HG03159 (cell line): Measurements from ENCODE around the gene KCNC1.

Experiments used
- ATAC-seq: cut with Tn5 transposase; IDR thresholded peaks from one replicate; pipeline ENCODE4 v1.9.1; 2021; ENCODE audit warnings: mild to moderate bottlenecking, moderate library complexity; ENCODE audit not compliant: unreplicated experiment

KCNC1 gene

DNA sequence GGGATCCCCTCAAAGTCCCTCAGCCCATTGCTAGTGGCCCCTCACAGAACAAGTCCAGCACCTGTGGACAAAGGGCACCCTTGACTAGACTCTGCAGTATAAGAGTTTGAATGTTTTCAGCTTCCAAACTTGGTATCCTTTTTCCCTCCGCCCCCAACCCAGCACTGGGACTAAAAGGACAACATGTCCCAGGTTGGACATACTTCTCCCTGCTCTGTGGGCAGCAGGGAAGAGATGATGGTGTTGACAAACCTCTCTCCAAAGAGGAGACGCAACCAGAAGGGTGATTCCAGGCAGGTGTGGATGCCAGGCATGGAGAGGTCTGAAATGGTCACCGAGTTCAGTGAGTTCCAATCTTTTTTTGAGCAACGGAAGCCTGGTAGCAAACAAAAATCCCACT is 19.7 kb upstream of the KCNC1 start:
- ATAC-seq = no peak

DNA sequence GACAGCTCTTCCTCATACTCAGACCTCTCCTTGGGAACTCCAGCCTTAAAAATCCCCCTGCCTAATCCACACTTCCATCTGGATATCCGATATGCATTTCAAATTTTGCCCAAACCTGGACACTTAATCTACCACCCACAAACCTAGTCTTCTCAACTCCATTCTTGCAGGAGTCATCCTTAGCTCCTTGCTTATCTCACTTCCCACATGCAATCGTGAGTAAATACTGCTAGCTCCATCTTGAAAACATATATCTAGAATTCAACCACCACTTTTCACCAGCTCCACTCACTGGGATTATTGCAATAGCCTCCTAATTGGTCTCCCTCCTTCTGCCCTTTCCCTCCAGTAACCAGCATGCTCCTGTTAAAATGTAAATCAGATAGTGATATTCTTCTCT is 17.8 kb upstream of the KCNC1 start:
- ATAC-seq = no peak

DNA sequence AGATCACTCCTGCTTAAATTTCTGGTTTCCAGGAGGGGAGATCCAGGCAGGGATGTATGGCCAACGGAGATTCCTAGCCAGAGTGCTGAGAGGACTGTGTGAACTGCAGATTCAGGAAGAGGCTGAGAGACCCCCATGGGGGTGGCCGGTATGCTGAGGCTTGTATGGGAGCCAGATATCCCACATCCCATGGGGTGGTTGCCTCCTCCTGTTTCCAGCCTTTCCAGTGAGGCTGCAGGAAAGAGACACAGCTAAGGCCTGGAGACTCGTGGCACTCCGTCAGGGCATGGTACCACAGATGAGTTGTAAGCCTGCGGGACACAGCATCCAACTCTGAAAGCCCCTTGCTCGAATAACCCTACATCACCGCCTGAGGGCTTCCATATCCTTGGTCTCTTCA is 16.6 kb upstream of the KCNC1 start:
- ATAC-seq = no peak

DNA sequence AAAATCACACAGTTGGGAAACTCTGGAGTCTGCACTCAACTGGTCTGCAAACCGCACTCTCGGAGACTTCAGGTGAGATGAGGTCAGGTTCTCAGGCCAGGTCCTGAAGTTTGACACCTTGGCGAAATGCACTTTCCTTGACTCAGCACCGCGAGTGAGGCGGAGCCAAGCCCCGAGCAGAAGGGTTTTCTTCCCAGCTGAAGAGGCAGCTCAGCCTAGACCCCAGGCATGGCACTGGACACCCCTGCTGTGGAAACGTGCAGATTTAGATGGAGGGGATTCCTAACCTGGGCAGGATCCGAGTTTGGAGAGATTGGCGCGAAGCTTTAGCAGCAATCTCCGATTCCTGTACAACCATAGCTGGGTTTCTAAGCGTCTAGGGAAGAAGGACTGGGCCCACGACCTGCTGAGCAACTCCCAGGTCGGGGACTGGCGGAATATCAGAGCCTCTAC is 16.0 kb upstream of the KCNC1 start:
- no peak for ATAC-seq

DNA sequence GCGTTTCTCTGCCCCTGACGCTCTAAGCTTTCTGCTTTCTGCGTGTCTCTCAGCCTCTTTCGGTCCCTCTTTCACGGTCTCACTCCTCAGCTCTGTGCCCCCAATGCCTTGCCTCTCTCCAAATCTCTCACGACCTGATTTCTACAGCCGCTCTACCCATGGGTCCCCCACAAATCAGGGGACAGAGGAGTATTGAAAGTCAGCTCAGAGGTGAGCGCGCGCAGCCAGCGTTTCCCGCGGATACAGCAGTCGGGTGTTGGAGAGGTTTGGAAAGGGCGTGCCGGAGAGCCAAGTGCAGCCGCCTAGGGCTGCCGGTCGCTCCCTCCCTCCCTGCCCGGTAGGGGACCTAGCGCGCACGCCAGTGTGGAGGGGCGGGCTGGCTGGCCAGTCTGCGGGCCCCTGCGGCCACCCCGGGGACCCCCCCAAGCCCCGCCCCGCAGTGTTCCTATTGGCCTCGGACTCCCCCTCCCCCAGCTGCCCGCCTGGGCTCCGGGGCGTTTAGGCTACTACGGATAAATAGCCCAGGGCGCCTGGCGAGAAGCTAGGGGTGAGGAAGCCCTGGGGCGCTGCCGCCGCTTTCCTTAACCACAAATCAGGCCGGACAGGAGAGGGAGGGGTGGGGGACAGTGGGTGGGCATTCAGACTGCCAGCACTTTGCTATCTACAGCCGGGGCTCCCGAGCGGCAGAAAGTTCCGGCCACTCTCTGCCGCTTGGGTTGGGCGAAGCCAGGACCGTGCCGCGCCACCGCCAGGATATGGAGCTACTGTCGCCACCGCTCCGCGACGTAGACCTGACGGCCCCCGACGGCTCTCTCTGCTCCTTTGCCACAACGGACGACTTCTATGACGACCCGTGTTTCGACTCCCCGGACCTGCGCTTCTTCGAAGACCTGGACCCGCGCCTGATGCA is 15.3 kb upstream of the KCNC1 start, which contains the start of gene MYOD1:
TSS of gene MYOD1 (plus strand) at position 544 of the 910 bp plus-strand sequence. CDS start at position 756, 212 bp downstream.
- ATAC-seq = no peak

DNA sequence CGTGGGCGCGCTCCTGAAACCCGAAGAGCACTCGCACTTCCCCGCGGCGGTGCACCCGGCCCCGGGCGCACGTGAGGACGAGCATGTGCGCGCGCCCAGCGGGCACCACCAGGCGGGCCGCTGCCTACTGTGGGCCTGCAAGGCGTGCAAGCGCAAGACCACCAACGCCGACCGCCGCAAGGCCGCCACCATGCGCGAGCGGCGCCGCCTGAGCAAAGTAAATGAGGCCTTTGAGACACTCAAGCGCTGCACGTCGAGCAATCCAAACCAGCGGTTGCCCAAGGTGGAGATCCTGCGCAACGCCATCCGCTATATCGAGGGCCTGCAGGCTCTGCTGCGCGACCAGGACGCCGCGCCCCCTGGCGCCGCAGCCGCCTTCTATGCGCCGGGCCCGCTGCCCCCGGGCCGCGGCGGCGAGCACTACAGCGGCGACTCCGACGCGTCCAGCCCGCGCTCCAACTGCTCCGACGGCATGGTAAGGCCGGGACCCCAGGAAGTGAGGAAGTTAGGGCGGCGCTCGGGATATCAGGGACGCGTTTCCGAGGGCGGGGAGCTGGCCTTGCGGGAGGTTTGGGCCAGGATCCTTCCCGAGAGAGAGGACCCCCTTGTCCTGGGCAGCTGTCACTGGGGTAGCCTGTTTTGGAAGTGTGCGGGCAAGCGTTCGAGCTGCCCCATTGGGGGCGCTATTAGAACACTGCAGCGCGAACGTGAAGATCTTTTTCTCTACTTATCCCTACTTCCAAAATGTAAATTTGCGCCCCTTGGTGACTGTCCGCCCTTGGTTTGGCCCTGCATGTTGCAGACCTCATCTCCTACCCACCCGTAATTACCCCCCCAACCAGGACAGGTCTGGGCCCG is 14.4 kb upstream of the KCNC1 start:
- ATAC-seq = no peak

DNA sequence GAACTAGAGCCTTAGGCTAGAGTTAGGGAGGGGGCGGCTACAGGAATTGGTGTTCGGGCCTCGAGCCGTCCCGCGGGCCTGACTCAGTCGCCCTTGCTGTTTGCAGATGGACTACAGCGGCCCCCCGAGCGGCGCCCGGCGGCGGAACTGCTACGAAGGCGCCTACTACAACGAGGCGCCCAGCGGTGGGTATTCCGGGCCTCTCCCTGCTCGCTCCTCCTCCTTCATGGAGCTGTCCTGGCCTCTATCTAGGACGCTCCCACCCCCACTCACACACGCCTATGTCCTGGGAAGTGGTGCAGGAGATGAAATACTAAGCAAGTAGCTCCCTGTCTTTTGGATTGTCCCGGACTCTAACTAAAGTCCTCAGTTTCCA is 13.8 kb upstream of the KCNC1 start:
- ATAC-seq = no peak

DNA sequence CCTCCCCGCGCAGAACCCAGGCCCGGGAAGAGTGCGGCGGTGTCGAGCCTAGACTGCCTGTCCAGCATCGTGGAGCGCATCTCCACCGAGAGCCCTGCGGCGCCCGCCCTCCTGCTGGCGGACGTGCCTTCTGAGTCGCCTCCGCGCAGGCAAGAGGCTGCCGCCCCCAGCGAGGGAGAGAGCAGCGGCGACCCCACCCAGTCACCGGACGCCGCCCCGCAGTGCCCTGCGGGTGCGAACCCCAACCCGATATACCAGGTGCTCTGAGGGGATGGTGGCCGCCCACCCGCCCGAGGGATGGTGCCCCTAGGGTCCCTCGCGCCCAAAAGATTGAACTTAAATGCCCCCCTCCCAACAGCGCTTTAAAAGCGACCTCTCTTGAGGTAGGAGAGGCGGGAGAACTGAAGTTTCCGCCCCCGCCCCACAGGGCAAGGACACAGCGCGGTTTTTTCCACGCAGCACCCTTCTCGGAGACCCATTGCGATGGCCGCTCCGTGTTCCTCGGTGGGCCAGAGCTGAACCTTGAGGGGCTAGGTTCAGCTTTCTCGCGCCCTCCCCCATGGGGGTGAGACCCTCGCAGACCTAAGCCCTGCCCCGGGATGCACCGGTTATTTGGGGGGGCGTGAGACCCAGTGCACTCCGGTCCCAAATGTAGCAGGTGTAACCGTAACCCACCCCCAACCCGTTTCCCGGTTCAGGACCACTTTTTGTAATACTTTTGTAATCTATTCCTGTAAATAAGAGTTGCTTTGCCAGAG is 13.2 kb upstream of the KCNC1 start:
- no peak for ATAC-seq

DNA sequence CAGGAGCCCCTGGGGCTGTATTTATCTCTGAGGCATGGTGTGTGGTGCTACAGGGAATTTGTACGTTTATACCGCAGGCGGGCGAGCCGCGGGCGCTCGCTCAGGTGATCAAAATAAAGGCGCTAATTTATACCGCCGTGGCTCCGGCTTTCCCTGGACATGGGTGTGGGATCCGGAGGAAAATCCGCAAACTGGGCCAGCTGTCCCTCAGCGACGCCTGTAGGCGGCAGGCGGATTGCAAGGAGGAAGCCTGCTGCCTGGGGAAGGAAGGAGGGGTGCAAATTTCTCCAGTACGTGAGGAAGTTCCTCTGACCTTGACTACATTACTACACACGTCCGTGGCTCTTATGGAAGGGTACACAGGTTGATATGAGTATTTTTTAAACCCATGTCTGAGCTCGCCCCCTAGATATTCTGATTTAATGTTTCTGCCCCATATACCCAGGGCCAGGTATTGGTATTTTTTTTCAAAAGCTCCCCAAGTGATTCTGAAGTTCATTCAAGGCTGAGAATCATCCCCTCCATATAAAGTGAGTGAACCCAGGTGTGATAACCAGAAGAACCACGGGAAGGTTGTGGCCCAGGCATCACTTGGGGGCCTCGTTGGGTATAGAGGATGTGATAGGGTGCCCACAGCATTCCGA is 12.5 kb upstream of the KCNC1 start:
- no peak for ATAC-seq

DNA sequence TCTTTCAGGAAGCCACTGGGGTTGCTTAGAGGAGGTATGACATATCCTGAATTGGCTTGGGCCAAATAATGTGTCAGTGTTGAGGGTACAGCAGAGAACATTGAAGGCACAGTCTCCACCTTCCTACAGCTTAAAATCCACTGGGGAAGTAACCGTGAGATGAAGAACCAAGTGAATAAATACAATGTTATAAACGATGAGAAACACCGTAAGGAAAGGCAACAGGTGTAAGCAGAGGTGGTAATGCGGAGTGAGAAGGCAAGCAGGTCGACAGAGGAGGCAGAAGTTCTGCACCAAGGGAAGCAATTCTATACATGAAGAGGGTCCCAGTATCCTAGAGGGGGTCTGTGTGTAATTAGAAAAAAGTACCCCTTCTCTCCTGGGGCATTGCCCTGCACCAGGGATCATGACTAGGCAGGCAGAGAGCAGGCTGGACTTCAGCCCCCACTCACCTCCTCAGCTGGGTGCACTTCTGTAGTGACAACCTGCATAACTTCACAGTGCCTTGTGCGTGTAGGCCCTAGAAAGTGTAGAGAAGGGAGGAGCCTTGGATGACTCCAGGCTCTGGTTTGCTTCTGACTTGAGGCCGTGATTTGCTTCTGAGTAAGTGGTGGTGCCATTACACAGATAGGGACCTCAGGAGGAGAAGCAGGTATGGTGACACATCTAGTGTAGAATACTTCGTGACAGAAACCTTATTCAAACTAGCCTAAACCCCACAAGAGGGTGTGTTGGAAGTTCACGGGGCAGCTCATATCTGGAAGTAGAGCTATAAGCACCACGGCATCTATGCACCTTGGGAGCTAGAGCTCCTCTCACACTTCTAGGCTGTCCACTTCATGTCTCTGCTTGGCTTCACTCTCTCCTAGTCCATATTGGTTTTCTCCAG is 10.3 kb upstream of the KCNC1 start:
- ATAC-seq = no peak

DNA sequence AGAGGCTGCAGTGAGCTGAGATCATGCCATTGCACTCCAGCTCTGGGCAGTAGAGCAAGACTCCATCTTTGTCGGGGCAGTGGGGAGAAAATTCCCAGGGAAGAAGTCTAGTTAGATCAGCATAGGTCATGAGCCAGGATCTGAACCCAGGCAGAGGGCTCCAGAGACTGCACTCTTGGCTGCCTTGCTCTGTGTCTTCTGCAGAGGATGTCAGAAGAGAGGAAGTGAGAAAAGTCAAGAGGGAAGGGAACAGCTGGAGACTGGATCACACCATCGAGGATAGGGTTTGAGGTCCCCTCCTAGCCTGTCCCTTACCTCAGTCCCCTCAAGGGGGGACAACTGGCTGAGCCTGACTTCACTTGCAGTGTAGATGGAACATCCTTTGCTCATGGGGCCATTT is 9.4 kb upstream of the KCNC1 start:
- ATAC-seq = no peak

DNA sequence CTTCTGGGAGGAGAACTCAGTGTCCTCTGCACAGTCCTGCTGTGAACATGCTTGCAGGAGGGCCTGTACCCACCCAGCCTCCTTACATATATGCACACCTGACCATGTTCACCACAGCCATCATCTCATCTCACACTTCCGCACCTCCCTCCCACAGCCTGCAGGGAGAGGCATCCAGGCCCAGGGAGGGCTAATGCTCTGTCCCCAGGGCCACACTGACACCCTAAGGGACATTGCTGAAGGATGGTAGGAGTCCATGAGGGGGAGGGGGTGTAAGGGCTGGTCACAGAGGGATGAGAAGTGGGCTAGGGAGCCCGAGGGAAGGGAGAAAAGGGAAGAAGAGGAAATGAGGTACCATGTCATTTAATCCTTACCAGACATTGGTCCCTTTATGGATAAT is 4.4 kb upstream of the KCNC1 start:
- ATAC-seq = no peak

DNA sequence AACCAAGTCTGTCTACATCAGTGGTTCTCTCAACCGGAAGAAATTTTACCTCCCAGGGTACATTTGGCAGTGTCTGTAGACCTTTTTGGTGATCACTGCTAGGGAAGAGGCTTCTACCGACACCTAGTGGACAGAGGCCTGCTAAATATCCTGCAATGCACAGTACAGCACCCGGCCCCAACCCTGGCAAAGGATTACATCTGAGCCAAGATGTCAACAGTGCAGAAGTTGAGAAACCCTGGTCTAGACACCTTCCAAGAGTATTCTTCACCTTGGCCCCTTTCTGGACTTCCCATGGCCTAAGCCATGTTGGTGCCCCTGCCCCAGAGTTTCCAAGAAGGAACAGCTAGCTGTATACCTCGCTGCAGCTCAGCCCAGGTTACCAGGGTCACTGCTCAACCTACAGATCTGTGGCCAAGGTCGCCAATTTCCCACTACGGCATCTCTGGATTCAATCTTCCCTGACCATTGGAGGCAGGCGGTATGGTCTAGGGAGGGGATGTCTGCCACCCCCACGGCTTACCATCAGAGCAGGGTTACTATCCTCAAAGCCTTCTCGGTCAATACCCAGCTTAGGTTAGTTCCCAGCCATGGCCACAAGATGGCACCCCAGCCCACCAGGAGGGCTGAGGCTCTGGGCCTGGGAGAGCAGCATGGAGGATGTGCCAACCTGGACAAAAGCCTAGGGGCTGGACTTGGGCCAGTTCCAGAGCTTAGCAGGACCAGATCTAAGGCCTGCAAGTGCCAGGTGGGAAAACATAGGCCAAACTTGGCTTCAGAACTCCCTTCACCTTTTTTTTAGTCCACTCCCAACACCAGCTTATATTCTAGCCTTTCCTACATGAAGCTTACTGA is 3.7 kb upstream of the KCNC1 start:
- ATAC-seq = peak; percentile 71

DNA sequence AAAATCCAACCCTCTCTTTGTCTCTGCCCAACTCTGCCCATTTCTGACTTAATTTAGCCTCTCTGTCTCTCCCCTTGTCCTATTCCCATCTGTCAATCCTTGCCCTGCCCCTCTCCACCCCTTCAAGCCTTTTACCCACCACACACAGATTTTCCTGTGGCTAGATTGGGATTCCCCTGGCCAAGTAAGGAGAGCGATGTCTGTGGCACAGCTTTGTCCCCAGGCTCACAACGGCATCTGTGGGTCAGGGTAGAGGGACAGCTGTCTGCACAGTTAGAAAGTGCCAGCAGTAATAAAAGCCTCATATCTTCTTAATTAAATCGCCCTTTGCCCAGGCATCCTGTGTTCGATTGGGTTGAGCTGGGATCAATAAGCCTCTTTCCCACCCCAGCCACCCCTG is 1.3 kb upstream of the KCNC1 start:
- no peak for ATAC-seq

DNA sequence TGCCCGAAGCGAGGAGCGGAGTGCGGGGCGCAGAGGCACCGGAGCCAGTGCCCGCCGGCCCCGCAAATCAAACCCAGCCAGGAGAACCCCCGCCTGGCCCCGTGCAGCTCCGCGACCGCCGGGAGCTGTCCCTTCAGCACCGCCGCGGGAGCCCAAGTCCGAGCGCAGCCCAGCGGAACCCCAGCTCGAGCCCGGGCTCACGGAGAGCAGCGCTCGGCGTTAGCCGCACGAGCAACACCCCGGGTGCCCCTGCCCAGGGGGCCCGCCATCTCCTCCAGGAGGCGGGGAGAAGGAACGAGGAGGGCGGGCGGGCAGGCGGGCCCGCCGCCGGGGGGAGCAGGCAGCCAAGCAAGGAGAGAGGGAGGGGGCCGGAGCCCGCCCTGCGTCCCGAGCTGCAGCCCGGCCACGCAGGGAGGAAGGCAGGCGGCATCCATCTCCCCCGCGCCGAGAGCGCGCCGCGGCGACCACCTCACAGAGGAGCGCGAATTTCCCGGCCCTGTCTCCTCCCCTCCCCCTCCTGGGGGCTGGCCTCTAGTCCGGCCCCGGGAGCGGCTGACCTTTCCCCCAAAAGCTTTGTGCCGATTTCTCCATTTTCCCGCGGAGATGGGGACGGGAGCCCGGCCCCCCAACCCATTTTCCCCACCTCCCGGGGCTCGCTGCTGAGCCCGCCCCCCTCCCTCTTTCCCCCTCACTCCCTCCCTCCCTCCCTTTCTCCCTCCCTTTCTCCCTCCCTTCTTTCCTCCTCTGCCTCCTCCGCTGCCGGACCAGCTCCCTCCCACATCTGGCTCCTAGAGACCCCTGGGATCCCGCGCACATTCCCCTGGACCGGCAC is 621 bp downstream of the KCNC1 start:
- ATAC-seq = no peak

DNA sequence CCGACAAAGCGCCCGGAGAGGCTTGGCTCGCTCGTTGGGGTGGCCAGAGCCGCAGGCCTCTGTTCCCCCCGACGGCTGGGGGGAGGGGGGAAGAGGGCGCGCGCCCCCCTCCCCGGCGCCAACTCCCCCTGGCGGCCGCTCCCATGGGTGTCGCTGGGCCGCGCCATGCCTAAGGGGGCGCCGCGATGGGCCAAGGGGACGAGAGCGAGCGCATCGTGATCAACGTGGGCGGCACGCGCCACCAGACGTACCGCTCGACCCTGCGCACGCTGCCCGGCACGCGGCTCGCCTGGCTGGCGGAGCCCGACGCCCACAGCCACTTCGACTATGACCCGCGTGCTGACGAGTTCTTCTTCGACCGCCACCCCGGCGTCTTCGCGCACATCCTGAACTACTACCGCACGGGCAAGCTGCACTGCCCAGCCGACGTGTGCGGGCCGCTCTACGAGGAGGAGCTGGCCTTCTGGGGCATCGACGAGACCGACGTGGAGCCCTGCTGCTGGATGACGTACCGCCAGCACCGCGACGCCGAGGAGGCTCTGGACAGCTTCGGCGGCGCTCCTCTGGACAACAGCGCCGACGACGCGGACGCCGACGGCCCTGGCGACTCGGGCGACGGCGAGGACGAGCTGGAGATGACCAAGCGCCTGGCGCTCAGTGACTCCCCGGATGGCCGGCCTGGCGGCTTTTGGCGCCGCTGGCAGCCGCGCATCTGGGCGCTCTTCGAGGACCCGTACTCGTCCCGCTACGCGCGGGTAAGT is 1.4 kb downstream of the KCNC1 start:
- ATAC-seq = no peak

DNA sequence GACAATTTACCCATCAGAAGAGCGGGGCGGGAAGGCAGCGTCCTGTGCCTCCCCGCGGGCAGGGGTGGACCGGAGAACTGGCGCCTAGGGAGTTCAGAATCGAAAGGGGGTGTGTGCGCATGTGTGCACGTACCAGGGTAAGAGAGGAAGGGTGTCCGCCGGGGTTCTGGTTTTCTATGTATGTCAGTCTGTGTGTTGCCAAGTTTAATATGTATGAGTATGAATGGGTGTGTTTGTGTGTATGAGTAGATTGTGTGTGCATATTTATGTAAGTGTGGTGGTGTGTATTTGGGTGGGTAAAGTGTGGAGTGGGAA is 2.0 kb downstream of the KCNC1 start:
- ATAC-seq = no peak
